Ectodermal cell (in vitro differentiated cells): ENCODE measurements around the gene SULF2.

Source experiments
- H3K27ac ChIP-seq: 2 replicates; pipeline ENCODE4 v1.7.0; 2013; ENCODE audit warnings: mild to moderate bottlenecking, low read depth, low read length; ENCODE audit not compliant: insufficient read depth, poor library complexity, severe bottlenecking
- H3K27me3 ChIP-seq: 2 replicates; pipeline ENCODE4 v1.7.0; 2013; ENCODE audit warnings: mild to moderate bottlenecking, low read length; ENCODE audit not compliant: insufficient read depth, control insufficient read depth, poor library complexity, severe bottlenecking
- H3K36me3 ChIP-seq: one replicate; pipeline ENCODE4 v1.7.0; 2013; ENCODE audit warnings: low read length; ENCODE audit not compliant: control insufficient read depth, insufficient read depth
- H3K4me1 ChIP-seq: one replicate; pipeline ENCODE4 v1.7.0; 2013; ENCODE audit warnings: low read length; ENCODE audit not compliant: control insufficient read depth, insufficient read depth
- H3K4me3 ChIP-seq: 2 replicates; pipeline ENCODE4 v1.7.0; 2013; ENCODE audit warnings: low read depth, low read length, control low read depth; ENCODE audit not compliant: insufficient read depth
- H3K9me3 ChIP-seq: 2 replicates; pipeline ENCODE4 v1.7.0; 2013; ENCODE audit warnings: mild to moderate bottlenecking, low read length, moderate library complexity; ENCODE audit not compliant: control insufficient read depth
- WGBS, 2 experiments: methylation state at CpG; one replicate each; pipeline ENCODE4 v1.1.7; 2013; ENCODE audit warnings: missing lambda C conversion rate in 2 of 2; 5-methylcytosine and 5-hydroxymethylcytosine counted together

The SULF2 gene

DNA sequence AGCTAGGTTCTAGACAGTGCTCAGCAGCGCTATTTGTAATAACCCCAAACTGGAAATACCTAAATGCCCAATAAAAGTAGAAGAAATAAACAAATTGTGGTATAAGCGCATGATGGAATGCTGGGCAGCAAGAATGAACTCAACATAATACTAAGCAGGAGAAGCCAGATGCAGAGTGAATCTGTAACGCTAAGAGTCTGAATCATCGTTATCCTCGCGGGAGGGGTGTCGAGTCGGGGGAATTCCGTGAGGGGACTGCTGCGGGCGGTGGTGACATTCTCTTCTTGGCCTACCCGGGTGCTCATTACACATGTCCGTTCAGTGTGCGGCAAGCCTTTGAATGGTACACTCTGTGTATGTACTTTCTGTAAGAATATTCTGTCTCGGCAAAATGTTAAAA lies 83.7 kb downstream of the SULF2 start:
- 94 to 96% methylated on average over 14 to 15 of the region's 15 CpGs for WGBS, 2 experiments
- Histone ChIP-seq H3K9me3 (no peaks in the 10 kb centered on the region), H3K4me3 (no peak overlapping the region), H3K36me3 (no peaks in the 10 kb centered on the region), H3K27ac (no peak overlapping the region), H3K27me3 (no peaks in the 10 kb centered on the region), H3K4me1 (no peaks in the 10 kb centered on the region)

DNA sequence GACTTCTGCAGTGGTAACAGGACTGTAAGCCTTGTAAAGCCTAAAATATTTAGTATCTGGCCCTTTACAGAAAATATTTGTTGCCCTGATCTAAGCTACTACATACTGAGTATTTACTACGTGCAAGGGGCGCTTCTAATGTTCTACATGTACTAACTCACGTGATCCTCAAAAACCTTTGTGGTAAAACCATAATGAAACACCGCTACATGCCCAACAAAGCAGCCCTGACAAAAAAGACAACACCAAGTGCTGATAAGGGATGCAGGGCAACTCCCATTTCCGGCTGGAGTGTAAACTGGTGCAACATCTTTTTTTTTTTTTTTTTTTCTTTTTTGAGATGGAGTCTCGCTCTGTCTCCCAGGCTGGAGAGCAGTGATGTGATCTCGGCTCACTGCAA lies 85.0 kb downstream of the SULF2 start:
- Histone ChIP-seq H3K27me3 (no peaks in the 10 kb centered on the region), H3K27ac (no peak overlapping the region)
- 95 to 98% methylated on average over 7 of the region's 7 CpGs for WGBS, 2 experiments

DNA sequence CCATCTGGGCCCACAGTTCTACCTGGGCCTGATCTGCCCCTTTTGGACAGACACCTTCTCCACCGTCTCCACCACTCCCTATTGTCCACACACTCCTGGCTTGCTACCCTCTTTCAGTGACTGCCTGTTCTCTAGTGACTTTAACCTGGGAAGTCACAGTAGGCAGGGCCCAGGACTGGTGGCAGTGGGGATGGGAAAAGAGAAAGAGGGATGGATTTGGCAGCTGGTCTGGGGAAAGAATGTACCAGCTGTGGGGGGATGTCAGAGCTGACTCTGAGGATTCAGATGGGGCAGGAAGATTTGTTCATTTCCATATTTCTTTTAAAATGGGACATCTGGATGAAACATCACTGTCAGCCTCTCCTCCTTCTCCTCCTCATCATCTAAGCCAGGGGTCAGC lies 85.5 kb downstream of the SULF2 start:
- H3K4me3 ChIP-seq, result no peak overlapping the region
- WGBS, 2 experiments, result 95 to 97% methylated on average over 1 of the region's 1 CpG
- H3K4me1 ChIP-seq, result no peaks in the 10 kb centered on the region
- H3K36me3 ChIP-seq, result no peaks in the 10 kb centered on the region
- H3K27ac ChIP-seq, result no peak overlapping the region
- H3K27me3 ChIP-seq, result no peaks in the 10 kb centered on the region
- no peaks in the 10 kb centered on the region for H3K9me3 ChIP-seq

More for the DNA sequence above, 85.0 kb downstream of the SULF2 start:
- Histone ChIP-seq H3K9me3 (no peaks in the 10 kb centered on the region), H3K4me1 (no peaks in the 10 kb centered on the region), H3K4me3 (no peak overlapping the region), H3K36me3 (no peaks in the 10 kb centered on the region)

DNA sequence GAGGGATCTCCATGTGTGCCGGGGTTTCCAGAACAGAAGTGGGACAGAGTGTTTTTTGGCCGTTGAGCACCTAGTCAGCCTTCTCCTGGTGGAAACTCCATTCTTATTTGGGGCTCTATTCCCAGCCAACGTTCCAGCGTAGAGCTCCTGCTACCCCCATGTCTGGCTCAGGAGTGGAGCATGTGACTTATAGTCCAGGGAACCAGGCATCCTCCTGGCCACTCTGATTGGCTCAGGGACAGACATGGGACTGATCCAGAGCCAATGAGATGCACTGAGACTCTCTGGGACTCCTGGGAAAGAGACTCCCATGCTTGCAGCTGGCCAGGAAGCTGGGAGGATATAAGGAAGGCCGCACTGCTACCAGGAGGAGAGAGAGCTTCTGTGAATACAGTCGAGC lies 87.1 kb downstream of the SULF2 start:
- Histone ChIP-seq H3K36me3 (no peaks in the 10 kb centered on the region), H3K27ac (no peak overlapping the region), H3K9me3 (no peaks in the 10 kb centered on the region), H3K4me1 (no peaks in the 10 kb centered on the region), H3K4me3 (no peak overlapping the region), H3K27me3 (no peaks in the 10 kb centered on the region)
- 92 to 94% methylated on average over 6 of the region's 6 CpGs for WGBS, 2 experiments

DNA sequence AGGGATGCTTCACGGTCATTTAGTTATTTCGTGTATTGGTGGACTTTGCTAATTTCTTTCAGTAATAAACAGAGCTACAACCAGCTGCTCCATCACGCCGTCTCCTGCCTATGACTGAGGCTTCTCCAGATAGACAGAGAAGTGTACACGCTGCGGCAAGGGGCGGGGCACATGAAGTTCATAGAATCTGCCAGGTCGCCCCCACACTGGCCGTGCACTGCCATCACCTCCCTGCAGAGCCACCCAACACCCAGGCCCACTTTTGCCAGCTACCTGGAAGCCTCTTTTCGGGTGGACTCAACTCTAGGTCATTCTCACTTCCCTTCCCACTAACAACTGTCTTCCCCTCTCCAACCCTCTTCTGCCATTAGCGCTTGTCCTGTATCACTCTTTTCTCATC lies 88.4 kb downstream of the SULF2 start:
- Histone ChIP-seq H3K4me1 (no peaks in the 10 kb centered on the region), H3K27me3 (no peaks in the 10 kb centered on the region), H3K27ac (no peak overlapping the region), H3K4me3 (no peak overlapping the region), H3K36me3 (no peaks in the 10 kb centered on the region), H3K9me3 (no peaks in the 10 kb centered on the region)
- 93 to 96% methylated on average over 11 of the region's 11 CpGs for WGBS, 2 experiments

DNA sequence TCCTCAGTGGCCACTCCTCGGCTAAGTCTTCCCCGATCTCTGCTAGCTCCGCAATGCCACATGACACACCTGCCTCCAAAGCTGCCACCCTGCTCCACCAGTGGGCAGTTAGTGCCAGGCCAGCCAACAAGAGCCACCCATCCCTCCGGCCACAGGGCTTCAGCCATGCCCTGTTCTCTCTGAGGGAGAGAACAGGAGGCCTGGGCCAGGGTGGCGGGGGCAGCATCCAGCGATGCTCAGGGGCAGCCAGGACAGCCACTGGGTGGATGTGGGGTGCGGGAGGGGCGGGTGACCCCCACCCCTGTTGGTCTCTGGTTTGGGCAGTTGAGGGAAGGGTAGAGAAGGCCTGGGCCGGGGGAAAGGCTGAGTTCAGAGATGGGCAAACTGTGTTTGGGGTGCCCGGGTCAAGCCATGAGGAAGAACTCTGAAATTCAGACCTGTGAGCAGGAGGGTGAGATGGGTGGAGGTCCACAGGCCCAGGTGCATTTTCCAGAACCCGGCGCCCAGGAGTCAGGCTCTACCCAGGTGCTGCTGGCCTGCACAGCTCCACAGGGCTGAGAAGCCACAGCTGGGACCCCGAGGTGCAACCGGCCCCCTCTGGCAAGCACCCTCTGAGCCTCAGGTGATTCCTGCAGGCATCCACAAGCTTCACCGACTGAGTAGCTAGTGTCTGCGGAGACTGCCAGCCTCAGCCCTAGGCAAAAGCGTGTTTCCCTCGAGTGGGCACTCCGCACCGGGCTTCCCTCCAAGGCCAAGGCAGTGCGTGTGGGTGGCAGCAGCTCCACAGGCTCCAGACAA lies 91.1 kb downstream of the SULF2 start:
- no peaks in the 10 kb centered on the region for H3K4me1 ChIP-seq
- H3K9me3 ChIP-seq, result no peaks in the 10 kb centered on the region
- H3K27me3 ChIP-seq, result no peaks in the 10 kb centered on the region
- H3K36me3 ChIP-seq, result no peaks in the 10 kb centered on the region
- WGBS, 2 experiments, result 95 to 96% methylated on average over 21 of the region's 21 CpGs
- no peak overlapping the region for H3K27ac ChIP-seq
- H3K4me3 ChIP-seq, result no peak overlapping the region

DNA sequence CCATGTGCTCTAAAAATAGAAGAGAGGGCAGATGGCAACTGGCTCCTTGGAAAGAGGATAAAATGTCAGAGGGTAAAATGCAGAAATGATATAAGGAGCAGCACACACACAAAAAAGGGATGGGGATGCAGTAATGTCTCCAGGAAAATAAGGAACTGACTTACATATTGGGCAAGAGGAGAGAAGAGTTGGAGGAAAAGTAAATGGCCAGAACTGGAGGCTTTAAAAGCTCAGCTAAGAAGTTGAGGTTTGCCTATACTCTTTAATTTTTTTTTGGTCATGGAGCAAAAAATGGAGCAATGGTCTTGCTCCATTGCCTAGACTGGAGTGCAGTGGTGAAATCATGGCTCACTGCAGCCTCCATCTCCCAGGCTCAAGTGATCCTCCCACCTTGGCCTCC lies 93.7 kb downstream of the SULF2 start:
- Histone ChIP-seq H3K27me3 (no peaks in the 10 kb centered on the region), H3K27ac (no peak overlapping the region), H3K36me3 (no peaks in the 10 kb centered on the region), H3K4me1 (no peaks in the 10 kb centered on the region), H3K9me3 (no peaks in the 10 kb centered on the region), H3K4me3 (no peak overlapping the region)

DNA sequence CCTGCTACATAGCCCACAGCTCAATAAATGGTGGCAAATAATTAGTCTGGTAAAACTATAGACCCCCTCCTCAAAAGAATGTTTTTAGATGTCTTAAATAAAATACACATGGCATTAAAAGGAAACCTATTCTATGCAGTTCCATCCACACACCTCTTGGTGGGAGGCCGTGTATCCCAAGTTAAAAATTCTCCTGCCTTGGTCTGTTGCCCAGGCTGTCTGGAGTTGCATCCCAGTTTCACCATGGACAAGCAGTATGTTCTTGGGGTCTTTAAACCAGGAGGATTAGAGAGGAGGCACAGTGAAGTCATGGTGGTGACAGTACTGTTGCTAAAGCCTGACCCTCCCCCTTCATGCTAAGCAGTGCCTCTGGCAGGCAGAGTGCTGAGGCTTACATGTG lies 95.5 kb downstream of the SULF2 start:
- Histone ChIP-seq H3K27ac (no peak overlapping the region), H3K4me3 (no peak overlapping the region), H3K4me1 (no peaks in the 10 kb centered on the region), H3K36me3 (no peaks in the 10 kb centered on the region), H3K27me3 (no peaks in the 10 kb centered on the region), H3K9me3 (no peaks in the 10 kb centered on the region)
- WGBS, 2 experiments, result 94 to 100% methylated on average over 1 of the region's 1 CpG

DNA sequence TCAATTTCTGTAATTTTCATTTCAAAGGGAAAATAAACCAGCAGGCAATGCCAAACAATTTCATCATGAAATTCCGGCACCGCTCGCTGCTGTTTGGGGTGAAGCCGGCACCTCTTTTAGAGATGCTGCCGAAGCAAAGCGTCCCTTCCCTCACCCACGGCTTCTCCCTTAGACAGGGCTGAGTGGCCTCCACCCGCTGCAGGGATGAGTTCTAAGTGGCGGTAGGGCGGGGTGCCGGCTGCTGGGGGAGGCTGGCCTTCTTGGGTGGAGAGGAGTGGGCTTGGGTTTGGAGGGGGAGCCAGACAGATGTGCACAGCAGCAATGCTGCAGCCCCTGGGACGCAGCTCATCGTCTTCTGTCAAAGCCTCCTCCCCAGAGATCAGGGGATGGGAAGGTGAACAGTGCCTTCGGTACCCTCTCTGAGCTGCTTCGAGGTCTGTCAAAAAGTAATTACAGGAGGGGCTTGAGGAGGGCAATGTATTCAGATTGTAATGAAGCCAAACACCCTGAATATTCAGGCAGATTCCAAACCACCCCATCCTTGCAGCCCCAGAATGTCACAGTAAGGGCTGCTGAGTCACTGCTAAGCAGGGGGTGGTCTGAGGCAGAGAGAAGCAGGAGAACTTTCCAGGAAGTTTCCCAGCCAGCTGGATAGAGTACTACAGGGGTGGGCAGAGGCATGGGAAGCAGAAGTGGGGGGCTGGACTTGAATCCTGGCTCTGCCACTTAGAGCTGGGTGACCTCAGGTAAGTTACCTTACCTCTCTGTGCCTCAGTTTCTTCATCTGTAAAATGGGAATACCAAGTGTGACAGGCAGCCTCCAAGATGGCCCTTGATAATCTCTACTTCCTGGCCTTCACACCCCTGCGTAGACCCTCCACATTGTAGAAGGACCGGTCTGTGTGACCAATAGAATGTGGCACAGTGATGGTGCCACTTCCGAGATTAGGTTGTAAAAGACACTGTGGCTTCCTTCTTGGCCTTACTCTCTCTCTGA lies 96.6 kb downstream of the SULF2 start:
- H3K27me3 ChIP-seq, result no peaks in the 10 kb centered on the region
- H3K36me3 ChIP-seq, result no peaks in the 10 kb centered on the region
- WGBS, 2 experiments, result 66 to 71% methylated on average over 17 to 18 of the region's 18 CpGs
- no peak overlapping the region for H3K27ac ChIP-seq
- H3K4me1 ChIP-seq, result no peaks in the 10 kb centered on the region
- no peaks in the 10 kb centered on the region for H3K9me3 ChIP-seq
- H3K4me3 ChIP-seq, result no peak overlapping the region
